ENCODE results near the gene GPC6.

The GPC6 gene

GRCh38 chr13:93977986-93978385 is 751.4 kb downstream of the GPC6 start:
- H3K36me3 ChIP-seq (ENCODE audit: insufficient read depth): no peaks in the 10 kb centered on the region
- no peak overlapping the region for H2AFZ ChIP-seq (ENCODE audit: low read depth)
- no peak overlapping the region for H3K9ac ChIP-seq
- TF ChIP-seq CTCF (conservative IDR thresholded peaks at IDR 0.05; ENCODE audit: low read depth, low read length): no peak
- no peaks in the 10 kb centered on the region for H3K4me1 ChIP-seq (ENCODE audit: low read depth, poor library complexity, severe bottlenecking)
- H3K79me2 ChIP-seq (ENCODE audit: insufficient read depth, low read depth): no peaks in the 10 kb centered on the region
- no peaks in the 10 kb centered on the region for H3K27me3 ChIP-seq (ENCODE audit: insufficient read depth, low read depth)
- H3K4me2 ChIP-seq: no peak overlapping the region
- H3K4me3 ChIP-seq (IDR thresholded peaks at IDR 0.05; ENCODE audit: insufficient read depth, low read depth, low read length): no peak overlapping the region
- H4K20me1 ChIP-seq (ENCODE audit: insufficient read depth): no peaks in the 10 kb centered on the region
- H3K27ac ChIP-seq: no peak overlapping the region

DNA sequence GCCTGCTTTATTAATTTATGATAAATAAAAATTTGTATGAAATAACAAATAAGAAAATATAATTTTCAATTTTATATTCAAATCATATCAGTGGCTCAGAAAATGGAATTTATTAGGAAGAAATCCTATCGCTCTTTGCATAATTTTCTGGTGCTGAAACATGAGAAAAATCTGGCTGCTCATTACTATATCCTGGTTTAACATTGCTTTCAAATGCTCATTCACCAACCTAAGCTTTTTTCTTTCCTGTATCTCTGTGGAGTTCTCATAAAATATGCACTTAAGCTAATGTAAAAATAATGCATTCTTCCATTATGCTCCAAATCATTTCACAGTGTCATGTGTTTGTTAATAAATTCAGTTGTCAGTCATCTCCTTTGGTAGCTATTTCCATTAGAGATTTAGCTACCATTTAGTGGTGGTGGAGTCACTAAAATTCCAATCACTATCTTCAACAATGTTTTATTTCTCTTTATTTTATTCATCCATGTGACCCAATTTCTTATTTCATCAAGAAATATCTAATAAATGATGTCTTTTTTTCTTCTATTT is 754.9 kb downstream of the GPC6 start:
- Histone ChIP-seq H2AFZ (ENCODE audit: low read depth) (no peak overlapping the region), H3K4me2 (no peak overlapping the region), H3K36me3 (ENCODE audit: insufficient read depth) (no peaks in the 10 kb centered on the region), H3K4me3 (IDR thresholded peaks at IDR 0.05; ENCODE audit: insufficient read depth, low read depth, low read length) (no peak overlapping the region), H3K27me3 (ENCODE audit: insufficient read depth, low read depth) (no peaks in the 10 kb centered on the region), H3K9ac (no peak overlapping the region), H3K4me1 (ENCODE audit: low read depth, poor library complexity, severe bottlenecking) (no peaks in the 10 kb centered on the region), H3K27ac (no peak overlapping the region), H4K20me1 (ENCODE audit: insufficient read depth) (no peaks in the 10 kb centered on the region), H3K79me2 (ENCODE audit: insufficient read depth, low read depth) (no peaks in the 10 kb centered on the region)
- no peak for TF ChIP-seq CTCF (conservative IDR thresholded peaks at IDR 0.05; ENCODE audit: low read depth, low read length)

- Histone ChIP-seq H3K79me2 (ENCODE audit: insufficient read depth, low read depth) (no peaks in the 10 kb centered on the region), H2AFZ (ENCODE audit: low read depth) (no peak overlapping the region), H3K4me1 (ENCODE audit: low read depth, poor library complexity, severe bottlenecking) (no peaks in the 10 kb centered on the region), H3K4me2 (no peak overlapping the region), H3K27me3 (ENCODE audit: insufficient read depth, low read depth) (no peaks in the 10 kb centered on the region), H3K4me3 (IDR thresholded peaks at IDR 0.05; ENCODE audit: insufficient read depth, low read depth, low read length) (no peak overlapping the region), H3K36me3 (ENCODE audit: insufficient read depth) (no peaks in the 10 kb centered on the region), H3K9ac (no peak overlapping the region), H4K20me1 (ENCODE audit: insufficient read depth) (no peaks in the 10 kb centered on the region), H3K27ac (no peak overlapping the region)
- no peak for TF ChIP-seq CTCF (conservative IDR thresholded peaks at IDR 0.05; ENCODE audit: low read depth, low read length)
These were observed 755.7 kb downstream of the GPC6 start for GRCh38 chr13:93982179-93982918.

GRCh38 chr13:93984052-93984451 is 757.4 kb downstream of the GPC6 start:
- H3K36me3 ChIP-seq (ENCODE audit: insufficient read depth): no peaks in the 10 kb centered on the region
- no peak for TF ChIP-seq CTCF (conservative IDR thresholded peaks at IDR 0.05; ENCODE audit: low read depth, low read length)

More at GRCh38 chr13:93984052-93984451, 757.4 kb downstream of the GPC6 start:
- Histone ChIP-seq H2AFZ (ENCODE audit: low read depth) (no peak overlapping the region), H3K4me1 (ENCODE audit: low read depth, poor library complexity, severe bottlenecking) (no peaks in the 10 kb centered on the region), H3K27ac (no peak overlapping the region), H3K4me2 (no peak overlapping the region), H3K79me2 (ENCODE audit: insufficient read depth, low read depth) (no peaks in the 10 kb centered on the region), H3K9ac (no peak overlapping the region), H3K27me3 (ENCODE audit: insufficient read depth, low read depth) (no peaks in the 10 kb centered on the region), H3K4me3 (IDR thresholded peaks at IDR 0.05; ENCODE audit: insufficient read depth, low read depth, low read length) (no peak overlapping the region), H4K20me1 (ENCODE audit: insufficient read depth) (no peaks in the 10 kb centered on the region)
